ENCODE data around the gene MAP3K6. TPM values are rescaled to one million over a fixed set of nuclear protein-coding genes. Genes with fewer than 3 reads are reported as not detected.

The MAP3K6 gene
- total and polyA plus RNA-seq, 2 of the 4 experiments (the other 2 are of a cell fraction): 4.8 to 15.9 TPM

- Histone ChIP-seq H2BK120ac (ENCODE audit: low read depth, low read length) (no peak overlapping the region), H3K56ac (ENCODE audit: extremely low read depth, insufficient read depth, low read length) (no peak overlapping the region), H2AFZ (replicated peaks; ENCODE audit: low read length, poor library complexity) (no peak overlapping the region), H3K4ac (ENCODE audit: low read depth, low read length) (peak overlapping the region; percentile 40; the same call in 1 of the 2 replicates), H3K9ac (ENCODE audit: low read depth, low read length) (no peak overlapping the region), H2BK15ac (ENCODE audit: low read depth, low read length) (no peak overlapping the region), H3K4me3 (ENCODE audit: insufficient read depth, low read depth, low read length) (no peak overlapping the region), H3K79me1 (ENCODE audit: low read depth in 1 of 2, low read length in 2 of 2) (peaks cover 7 to 16% of the 10 kb centered on the region in 2 experiments; a peak in 1 of 4 replicates), H3K4me2 (ENCODE audit: low read depth, low read length) (no peak overlapping the region), H3K36me3 (ENCODE audit: control insufficient read depth, insufficient read depth, low read length) (peaks cover 21% of the 10 kb centered on the region), H2BK20ac (ENCODE audit: low read depth, low read length) (no peak overlapping the region), H3K9me1 (ENCODE audit: insufficient read depth, low read length) (peaks cover 14% of the 10 kb centered on the region), H2AK9ac (replicated peaks; ENCODE audit: low read depth, low read length, poor library complexity) (no peak overlapping the region), H4K5ac (ENCODE audit: low read depth, low read length) (no peak overlapping the region), H3K23ac (ENCODE audit: low read depth, low read length) (no peak overlapping the region), H4K20me1 (ENCODE audit: insufficient read depth, low read length) (peaks cover 12% of the 10 kb centered on the region; the same call in 1 of the 2 replicates), H3K14ac (replicated peaks; ENCODE audit: low read depth, low read length) (0 out of 2 replicates have a peak overlapping the region, but pooled peaks have one; percentile 14), H3K27me3 (ENCODE audit: control insufficient read depth, insufficient read depth, low read length) (no peaks in the 10 kb centered on the region), H2AK5ac (ENCODE audit: low read depth, low read length) (no peak overlapping the region), H2BK5ac (ENCODE audit: low read depth, low read length, poor library complexity, severe bottlenecking) (no peak overlapping the region), H4K8ac (ENCODE audit: low read depth in 2 of 2, low read length in 2 of 2) (peak overlapping the region in 1 of 2 experiments; percentile 17; a peak in 1 of 4 replicates), H3K27ac (ENCODE audit: insufficient read depth, low read length) (no peak overlapping the region), H3K4me1 (ENCODE audit: control insufficient read depth, insufficient read depth, low read length) (peaks cover 18% of the 10 kb centered on the region), H3K18ac (ENCODE audit: low read depth, low read length) (no peak overlapping the region), H3K9me3 (ENCODE audit: control insufficient read depth, insufficient read depth, low read length) (no peaks in the 10 kb centered on the region), H4K91ac (ENCODE audit: insufficient read depth, low read depth, low read length) (no peak overlapping the region)
- no peak for TF ChIP-seq MXI1 (IDR thresholded peaks at IDR 0.05; ENCODE audit: borderline replicate concordance, low read depth, low read length)
- TF ChIP-seq RFX5 (IDR thresholded peaks at IDR 0.05; ENCODE audit: low read depth, low read length): no peak
- no peak for TF ChIP-seq RAD21 (IDR thresholded peaks at IDR 0.05; ENCODE audit: low read length)
- TF ChIP-seq BHLHE40 (IDR thresholded peaks at IDR 0.05; ENCODE audit: low read depth, low read length): no peak
- no peak for TF ChIP-seq MAZ (IDR thresholded peaks at IDR 0.05; ENCODE audit: borderline replicate concordance, low read depth, low read length)
- TF ChIP-seq FOS (IDR thresholded peaks at IDR 0.05; ENCODE audit: low read depth, low read length): no peak
- TF ChIP-seq POLR2A (IDR thresholded peaks at IDR 0.05; ENCODE audit: low read depth, low read length): no peak
- TF ChIP-seq USF2 (IDR thresholded peaks at IDR 0.05; ENCODE audit: low read depth, low read length): no peak
- TF ChIP-seq RCOR1 (IDR thresholded peaks at IDR 0.05; ENCODE audit: insufficient replicate concordance, low read length): no peak
- TF ChIP-seq NFE2L2 (IDR thresholded peaks at IDR 0.05; ENCODE audit: low read depth, low read length): no peak
- TF ChIP-seq SMC3 (IDR thresholded peaks at IDR 0.05; ENCODE audit: low read depth, low read length): no peak
- no peak for TF ChIP-seq CHD1 (IDR thresholded peaks at IDR 0.05; ENCODE audit: low read depth, low read length)
- no peak for TF ChIP-seq CTCF (conservative IDR thresholded peaks at IDR 0.05; ENCODE audit: low read depth, low read length)
- no peak for TF ChIP-seq CEBPB (IDR thresholded peaks at IDR 0.05; ENCODE audit: low read depth, low read length)
- TF ChIP-seq ELK1 (IDR thresholded peaks at IDR 0.05; ENCODE audit: borderline replicate concordance, low read depth, low read length): no peak
- TF ChIP-seq MAFK (IDR thresholded peaks at IDR 0.05; ENCODE audit: low read depth, low read length): no peak
- in situ Hi-C loops (cut with MboI; ENCODE audit: low sequenced_read_pairs): no loop called here
- BruUV-seq (replicated peaks): no TSS peak
- DNase-seq: no peak
- ChIA-PET POLR2A (ENCODE audit: unreplicated experiment) (no interaction called here), CTCF (no interaction called here)
- dilution Hi-C loops (cut with HindIII; ENCODE audit: low sequenced_read_pairs, unreplicated experiment): no loop called here
- ATAC-seq (ENCODE audit: low read depth): no peak
- intact Hi-C loops (cut with micrococcal nuclease): no loop called here
Observed at GRCh38 chr1:27403931-27404330, 37.2 kb upstream of the MAP3K6 start.
